DND-41 (cell line): ENCODE data around the gene NGFR.

Experiments
- ATAC-seq: fragments of 200-7000 bp; cut with Tn5 transposase; 3 replicates; pipeline ENCODE4 v1.9.1; 2021; ENCODE audit warnings: low read depth; ENCODE audit not compliant: insufficient read depth
- DNase-seq: peaks from one replicate; pipeline ENCODE4 v3.0.0-alpha.2; 2020
- H2AFZ ChIP-seq: 2 replicates; pipeline ENCODE4 v1.6.0; 2012; ENCODE audit warnings: low read depth, low read length
- H3K27ac ChIP-seq: 2 replicates; pipeline ENCODE4 v1.5.1; 2012; ENCODE audit warnings: low read length, inconsistent platforms
- H3K27me3 ChIP-seq: fragments of 200-600 bp; sonication (generic); 2 replicates; pipeline ENCODE4 v1.6.0; 2012; ENCODE audit warnings: low read length, mild to moderate bottlenecking, inconsistent platforms; ENCODE audit not compliant: insufficient read depth, poor library complexity
- H3K36me3 ChIP-seq: 2 replicates; pipeline ENCODE4 v1.5.1; 2012; ENCODE audit warnings: low read length, inconsistent platforms; ENCODE audit not compliant: insufficient read depth
- H3K4me1 ChIP-seq: 2 replicates; pipeline ENCODE4 v1.5.1; 2012; ENCODE audit warnings: mild to moderate bottlenecking, low read length; ENCODE audit not compliant: insufficient read depth
- H3K4me2 ChIP-seq: 2 replicates; pipeline ENCODE4 v1.6.0; 2012; ENCODE audit warnings: mild to moderate bottlenecking, moderate library complexity, low read length, inconsistent platforms; ENCODE audit not compliant: insufficient read depth
- H3K4me3 ChIP-seq, 2 experiments: fragments of 200-600 bp in 1 of 2; shearing (Covaris generic) in 1 of 2; 2 replicates each; pipeline ENCODE4 v1.5.1; 2012 to 2016; ENCODE audit warnings: inconsistent platforms in 2 of 2, low read length in 2 of 2, mild to moderate bottlenecking in 2 of 2, low read depth in 1 of 2, moderate library complexity in 1 of 2
- H3K79me2 ChIP-seq: 2 replicates; pipeline ENCODE4 v1.6.0; 2012; ENCODE audit warnings: low read length, inconsistent platforms; ENCODE audit not compliant: insufficient read depth
- H3K9ac ChIP-seq: 2 replicates; pipeline ENCODE4 v1.6.0; 2012; ENCODE audit warnings: low read depth, mild to moderate bottlenecking, inconsistent platforms, low read length, moderate library complexity
- H3K9me3 ChIP-seq: 2 replicates; pipeline ENCODE4 v1.5.1; 2012; ENCODE audit warnings: low read length, moderate library complexity, mild to moderate bottlenecking, inconsistent platforms; ENCODE audit not compliant: insufficient read depth, severe bottlenecking
- H4K20me1 ChIP-seq: 2 replicates; pipeline ENCODE4 v1.6.0; 2012; ENCODE audit warnings: low read length; ENCODE audit not compliant: insufficient read depth
- EZH2 ChIP-seq: IDR thresholded peaks from 3 replicates; pipeline ENCODE4 v1.6.1; 2012; ENCODE audit warnings: borderline replicate concordance, low read depth, mild to moderate bottlenecking, moderate library complexity, low read length, inconsistent platforms; ENCODE audit not compliant: severe bottlenecking
- TF ChIP-seq, protein P1 (sequence below): IDR thresholded peaks from 2 replicates; pipeline ENCODE4 v1.5.1; 2012; ENCODE audit warnings: borderline replicate concordance, low read length, moderate library complexity, mild to moderate bottlenecking; ENCODE audit not compliant: poor library complexity, severe bottlenecking; ENCODE audit errors: extremely low read depth

The NGFR gene

DNA sequence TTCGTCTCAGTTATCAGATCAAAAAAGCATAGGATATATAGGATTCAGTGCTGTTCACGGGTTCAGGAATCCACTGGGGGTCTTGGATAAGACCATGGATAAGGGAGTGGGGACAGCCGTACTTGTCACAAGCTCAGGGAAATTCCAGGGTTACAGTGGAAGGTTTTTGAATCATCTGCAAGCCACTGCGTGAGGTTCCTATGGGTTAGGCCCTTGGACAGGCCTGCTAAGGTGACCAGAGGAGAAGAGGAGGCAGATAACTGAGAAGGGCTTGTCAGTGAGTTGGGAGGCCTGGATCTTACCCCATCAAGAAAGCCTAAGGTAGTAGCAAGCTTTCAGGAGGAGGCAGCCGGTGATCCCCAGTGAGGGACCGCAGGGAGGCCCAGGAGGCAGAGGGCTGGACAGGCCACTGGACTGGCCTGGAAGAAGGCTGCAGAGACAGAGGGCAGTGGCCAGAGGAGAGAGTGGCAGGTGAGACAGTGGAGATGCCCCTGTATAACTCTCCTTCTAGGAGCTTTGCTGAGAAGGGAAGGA lies 27.3 kb downstream of the NGFR start:
- Histone ChIP-seq H3K9me3 (no peaks in the 10 kb centered on the region), H3K4me1 (no peaks in the 10 kb centered on the region), H3K4me2 (no peak overlapping the region), H3K27ac (no peak overlapping the region), H3K9ac (no peak overlapping the region), H3K4me3 (no peak overlapping the region), H4K20me1 (no peaks in the 10 kb centered on the region), H3K27me3 (peaks cover 13% of the 10 kb centered on the region), H3K36me3 (no peaks in the 10 kb centered on the region), H3K79me2 (no peaks in the 10 kb centered on the region), H2AFZ (no peak overlapping the region)
- DNase-seq (no peak), ATAC-seq (no peak)
- TF ChIP-seq, protein P1, sequence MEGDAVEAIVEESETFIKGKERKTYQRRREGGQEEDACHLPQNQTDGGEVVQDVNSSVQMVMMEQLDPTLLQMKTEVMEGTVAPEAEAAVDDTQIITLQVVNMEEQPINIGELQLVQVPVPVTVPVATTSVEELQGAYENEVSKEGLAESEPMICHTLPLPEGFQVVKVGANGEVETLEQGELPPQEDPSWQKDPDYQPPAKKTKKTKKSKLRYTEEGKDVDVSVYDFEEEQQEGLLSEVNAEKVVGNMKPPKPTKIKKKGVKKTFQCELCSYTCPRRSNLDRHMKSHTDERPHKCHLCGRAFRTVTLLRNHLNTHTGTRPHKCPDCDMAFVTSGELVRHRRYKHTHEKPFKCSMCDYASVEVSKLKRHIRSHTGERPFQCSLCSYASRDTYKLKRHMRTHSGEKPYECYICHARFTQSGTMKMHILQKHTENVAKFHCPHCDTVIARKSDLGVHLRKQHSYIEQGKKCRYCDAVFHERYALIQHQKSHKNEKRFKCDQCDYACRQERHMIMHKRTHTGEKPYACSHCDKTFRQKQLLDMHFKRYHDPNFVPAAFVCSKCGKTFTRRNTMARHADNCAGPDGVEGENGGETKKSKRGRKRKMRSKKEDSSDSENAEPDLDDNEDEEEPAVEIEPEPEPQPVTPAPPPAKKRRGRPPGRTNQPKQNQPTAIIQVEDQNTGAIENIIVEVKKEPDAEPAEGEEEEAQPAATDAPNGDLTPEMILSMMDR, result no peak
- no peak for TF ChIP-seq EZH2

DNA sequence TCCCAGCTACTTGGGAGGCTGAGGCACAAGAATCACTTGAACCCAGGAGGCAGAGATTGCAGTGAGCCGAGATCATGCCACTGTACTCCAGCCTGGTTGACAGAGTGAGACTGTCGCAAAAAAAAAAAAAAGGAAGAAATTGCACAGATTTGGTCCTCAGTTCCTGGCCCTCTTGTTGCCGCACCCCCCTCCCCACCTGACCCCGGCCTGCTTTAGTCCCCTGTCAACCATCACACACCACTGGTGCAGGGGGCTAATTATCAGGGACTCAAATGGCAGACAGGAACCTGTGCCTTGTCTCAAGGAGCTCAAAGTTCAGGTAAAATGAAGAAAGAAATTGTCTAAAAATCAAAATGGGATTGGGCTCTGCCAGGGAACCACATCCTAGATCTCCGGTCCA lies 28.1 kb downstream of the NGFR start:
- no peak overlapping the region for H3K4me2 ChIP-seq
- no peak overlapping the region for H2AFZ ChIP-seq
- TF ChIP-seq, protein P1, result no peak
- no peak for TF ChIP-seq EZH2
- H3K9ac ChIP-seq, result no peak overlapping the region
- no peak overlapping the region for H3K4me3 ChIP-seq
- no peaks in the 10 kb centered on the region for H3K79me2 ChIP-seq
- no peaks in the 10 kb centered on the region for H4K20me1 ChIP-seq
- H3K27ac ChIP-seq, result no peak overlapping the region
- peaks cover 13% of the 10 kb centered on the region for H3K27me3 ChIP-seq
- ATAC-seq (no peak), DNase-seq (no peak)
- no peaks in the 10 kb centered on the region for H3K36me3 ChIP-seq
- no peaks in the 10 kb centered on the region for H3K4me1 ChIP-seq
- no peaks in the 10 kb centered on the region for H3K9me3 ChIP-seq

DNA sequence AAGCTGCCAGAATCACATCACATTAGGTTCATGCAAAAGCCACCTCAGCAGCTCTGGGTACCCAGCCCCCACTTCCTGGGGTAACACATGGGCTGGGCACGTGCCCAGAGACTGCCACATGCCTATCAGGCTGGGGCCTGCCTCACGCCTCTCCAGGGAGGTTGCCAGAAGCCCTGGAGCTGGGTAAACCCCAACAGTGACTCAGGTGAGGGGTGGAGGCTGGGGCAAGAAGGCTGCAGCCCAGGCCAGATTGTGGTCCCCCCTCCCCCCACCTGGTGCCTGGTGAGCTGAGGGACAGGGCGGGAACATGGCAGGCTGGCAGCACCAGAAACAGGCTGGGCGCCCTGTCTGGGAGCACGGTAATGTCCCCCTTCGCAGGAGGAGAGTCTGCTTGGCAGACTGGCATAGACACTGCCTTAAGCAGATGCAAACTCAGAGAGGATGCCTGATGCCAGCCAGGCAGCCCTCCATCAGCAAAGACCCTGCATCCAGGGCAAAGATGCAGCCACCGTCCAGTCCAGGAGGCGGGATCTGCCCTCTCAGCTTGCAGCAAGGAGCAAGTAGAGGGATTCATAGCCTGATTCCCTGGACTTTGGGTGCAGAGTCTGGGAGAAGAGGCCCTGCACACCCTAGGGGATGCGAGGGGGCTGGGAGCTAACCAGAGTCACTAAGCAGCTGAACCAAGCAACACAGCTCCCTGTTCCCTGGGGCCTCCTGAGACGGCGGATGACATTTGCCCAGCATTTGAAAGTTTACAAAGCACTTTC lies 28.8 kb downstream of the NGFR start:
- peak; percentile 75; the same call in 2 of the 3 replicates for ATAC-seq
- Histone ChIP-seq H3K79me2 (no peaks in the 10 kb centered on the region), H4K20me1 (no peaks in the 10 kb centered on the region), H3K36me3 (no peaks in the 10 kb centered on the region), H3K27ac (no peak overlapping the region), H3K4me3 (no peak overlapping the region), H3K9me3 (no peaks in the 10 kb centered on the region), H3K4me1 (no peaks in the 10 kb centered on the region), H3K27me3 (peaks cover 13% of the 10 kb centered on the region), H2AFZ (no peak overlapping the region), H3K9ac (no peak overlapping the region), H3K4me2 (no peak overlapping the region)
- peak; percentile 39 for DNase-seq
- no peak for TF ChIP-seq EZH2
- TF ChIP-seq, protein P1, result no peak
